HT-29 (cell line): ENCODE data around the gene GHITM. TPM values are rescaled to one million over a fixed set of nuclear protein-coding genes. Genes with fewer than 3 reads are reported as not detected.

Experiments
- DNase-seq: peaks from one replicate; pipeline ENCODE4 v3.0.0-alpha.2; 2015; ENCODE audit warnings: low spot score
- total RNA-seq: library from RNA; depleted of rRNA; stranded (reverse); fragments of >200 nt; shearing (Covaris generic); gene quantifications from 2 replicates; pipeline ENCODE4 v1.2.3, GENCODE V29; 2014; rRNA removed

Gene GHITM
- total RNA-seq, 1 experiment from 2014 or later: 195 TPM

GRCh38 chr10:84200537-84201243, 61.4 kb downstream of the GHITM start:
- no peak for DNase-seq

DNA sequence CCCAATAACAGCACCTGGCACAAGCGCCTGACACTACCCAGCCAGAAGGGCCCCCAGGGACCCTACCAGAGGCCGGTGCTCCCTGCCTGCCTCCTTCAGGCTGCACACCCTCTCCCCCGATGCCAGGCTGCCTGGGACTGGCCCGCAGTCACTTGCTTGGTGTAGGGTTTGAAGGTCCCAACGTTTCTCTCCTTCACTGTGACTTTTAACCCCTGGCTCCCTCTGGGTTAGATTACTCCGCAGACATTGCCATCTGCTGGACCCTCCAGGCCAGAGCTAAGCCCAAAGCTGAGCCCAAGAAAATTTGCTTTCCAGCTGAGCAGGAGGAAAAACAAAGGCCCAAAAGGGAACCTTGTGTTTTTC, 61.9 kb downstream of the GHITM start:
- no peak for DNase-seq

DNA sequence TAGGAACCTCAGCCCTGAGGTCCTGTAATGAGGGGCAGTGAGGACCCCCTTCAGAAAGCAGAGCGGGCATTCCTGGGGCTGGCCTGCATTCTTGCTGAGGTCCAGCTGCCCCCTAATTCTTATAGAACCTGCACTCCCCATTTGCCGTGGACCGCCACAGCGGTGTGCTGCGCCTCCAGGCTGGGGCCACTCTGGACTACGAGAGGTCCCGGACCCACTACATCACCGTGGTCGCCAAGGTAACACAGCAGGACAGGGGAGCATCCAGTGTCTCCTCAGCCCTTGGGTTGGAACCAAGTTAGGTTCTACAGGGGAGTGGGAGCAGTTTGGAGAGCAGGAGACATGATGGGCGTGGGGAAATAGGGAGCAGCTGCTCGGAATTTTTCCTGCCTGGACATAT, 62.4 kb downstream of the GHITM start:
- DNase-seq: no peak

- no peak for DNase-seq
Measured at GRCh38 chr10:84202349-84202748, 63.0 kb downstream of the GHITM start.

Other genes with a start within 250 kb of the GHITM start
- gene GPR15LG, start 34.3 kb downstream of the GHITM start, total RNA-seq: not detected in 2 replicates
- gene CDHR1, start 55.0 kb downstream of the GHITM start, total RNA-seq: not detected in 2 replicates
- gene LRIT2, start 86.0 kb downstream of the GHITM start, total RNA-seq: not detected in 2 replicates
- gene LRIT1, start 102.0 kb downstream of the GHITM start, total RNA-seq: not detected in 2 replicates
- gene RGR, start 105.5 kb downstream of the GHITM start, total RNA-seq: not detected in 2 replicates
- gene CCSER2, start 189.1 kb downstream of the GHITM start, total RNA-seq: 2.7 and 7.4 TPM in 2 replicates